Suprapubic skin (tissue), 4 donors: Measurements from ENCODE around the gene TP53BP2.

Source experiments
- POLR2A ChIP-seq, 2 donors: fragments of 450-650 bp; IDR thresholded peaks; one replicate each; pipeline ENCODE4 v1.6.1; 2017; ENCODE audit warnings: antibody characterized with exemption in 2 of 2, mild to moderate bottlenecking in 2 of 2, moderate library complexity in 2 of 2
- POLR2AphosphoS5 ChIP-seq, 3 donors: sonication (generic); formaldehyde crosslinking; IDR thresholded peaks; one replicate each; pipeline ENCODE4 v1.6.1; 2017; ENCODE audit warnings: antibody characterized with exemption in 3 of 3
- TF ChIP-seq, protein P1 (sequence below), 2 donors: fragments of 200-600 bp in 1 of 2; fragments of 450-650 bp in 1 of 2; sonication (generic) in 1 of 2; IDR thresholded peaks; one replicate each; pipeline ENCODE4 v1.5.1; 2016 to 2019; ENCODE audit warnings: antibody characterized with exemption in 2 of 2, mild to moderate bottlenecking in 1 of 2, moderate library complexity in 1 of 2

DNA sequence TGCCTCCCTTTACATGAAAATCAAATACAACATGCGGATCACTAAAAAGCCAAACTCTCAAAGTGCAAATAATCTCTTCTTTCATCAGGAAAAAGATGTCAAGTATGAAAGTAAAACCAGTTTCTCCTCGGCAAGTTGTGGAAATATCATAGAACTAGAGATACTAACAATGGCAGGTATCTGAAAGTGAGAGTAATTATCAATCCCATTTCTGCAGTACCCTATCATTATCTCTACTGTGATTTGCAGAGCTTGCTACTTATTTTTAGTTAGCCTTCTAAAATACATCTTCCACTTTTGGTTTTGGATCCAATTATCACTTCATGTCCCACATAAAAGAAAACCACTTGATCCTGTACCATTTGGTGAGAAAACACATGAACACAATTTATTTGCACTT, 3.0 kb downstream of the TP53BP2 start:
- TF ChIP-seq, protein P1, sequence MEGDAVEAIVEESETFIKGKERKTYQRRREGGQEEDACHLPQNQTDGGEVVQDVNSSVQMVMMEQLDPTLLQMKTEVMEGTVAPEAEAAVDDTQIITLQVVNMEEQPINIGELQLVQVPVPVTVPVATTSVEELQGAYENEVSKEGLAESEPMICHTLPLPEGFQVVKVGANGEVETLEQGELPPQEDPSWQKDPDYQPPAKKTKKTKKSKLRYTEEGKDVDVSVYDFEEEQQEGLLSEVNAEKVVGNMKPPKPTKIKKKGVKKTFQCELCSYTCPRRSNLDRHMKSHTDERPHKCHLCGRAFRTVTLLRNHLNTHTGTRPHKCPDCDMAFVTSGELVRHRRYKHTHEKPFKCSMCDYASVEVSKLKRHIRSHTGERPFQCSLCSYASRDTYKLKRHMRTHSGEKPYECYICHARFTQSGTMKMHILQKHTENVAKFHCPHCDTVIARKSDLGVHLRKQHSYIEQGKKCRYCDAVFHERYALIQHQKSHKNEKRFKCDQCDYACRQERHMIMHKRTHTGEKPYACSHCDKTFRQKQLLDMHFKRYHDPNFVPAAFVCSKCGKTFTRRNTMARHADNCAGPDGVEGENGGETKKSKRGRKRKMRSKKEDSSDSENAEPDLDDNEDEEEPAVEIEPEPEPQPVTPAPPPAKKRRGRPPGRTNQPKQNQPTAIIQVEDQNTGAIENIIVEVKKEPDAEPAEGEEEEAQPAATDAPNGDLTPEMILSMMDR (IDR thresholded peaks at IDR 0.05), result no peak
- TF ChIP-seq POLR2A (IDR thresholded peaks at IDR 0.05) (no peak), POLR2AphosphoS5 (IDR thresholded peaks at IDR 0.05) (no peak)
